K562 (cell line): Measurements from ENCODE around the gene GJC2. TPM values are rescaled to one million over a fixed set of nuclear protein-coding genes. Genes with fewer than 3 reads are reported as not detected.

Experiments
- ATAC-seq: fragments of 200-7000 bp; cut with Tn5 transposase; 3 replicates; pipeline ENCODE4 v1.9.1; 2020; ENCODE audit warnings: moderate library complexity
- BruUV-seq: library from RNA; stranded (reverse); fragments of 400-500 nt; replicated peaks from 2 replicates; lab custom pipeline; 2021; lab: Mats Ljungman, UMichigan
- CTCF ChIA-PET: fragments of 300-600 bp; formaldehyde crosslinking; extraction: SDS; loops from one replicate; lab custom pipeline; 2021; ENCODE audit warnings: low intra/inter-chr PET ratio; lab: Yijun Ruan, JAX
- POLR2A ChIA-PET: fragments of 300-600, 350-650 bp; sonication (Branson Sonifier 250); formaldehyde crosslinking; extraction: SDS; loops from one replicate; lab custom pipeline; 2021; ENCODE audit warnings: antibody characterized with exemption, inconsistent platforms; lab: Yijun Ruan, JAX
- DNase-seq, 4 experiments: peaks; one replicate each; pipeline versions ENCODE4 v3.0.0 to v3.0.0-alpha.2; 2011 to 2018; ENCODE audit warnings: low spot score in 3 of 4, mixed read lengths in 3 of 4; ENCODE audit errors: extremely low read depth in 1 of 4
- FAIRE-seq: peaks from 2 replicates; lab custom pipeline; 2011; peaks lifted over from hg19 to GRCh38; lab: Jason Lieb, UNC
- H2AFZ ChIP-seq: 2 replicates; pipeline ENCODE4 v1.6.0; 2011; ENCODE audit warnings: low read depth, low read length, control low read depth, inconsistent platforms
- H3K27ac ChIP-seq: fragments of 200-600 bp; 3 replicates; pipeline ENCODE4 v1.8.0; 2011; ENCODE audit warnings: low read depth, mild to moderate bottlenecking, control low read depth, inconsistent platforms, low read length, moderate library complexity, mixed read lengths; ENCODE audit errors: extremely low read depth
- H3K27me3 ChIP-seq, 2 experiments: fragments of 300-600 bp in 1 of 2; 2 replicates in 1 of 2; 3 replicates in 1 of 2; pipeline versions ENCODE4 v1.6.0 to v1.8.0; 2011; ENCODE audit warnings: inconsistent platforms in 2 of 2, low read length in 2 of 2, mild to moderate bottlenecking in 1 of 2, mixed read lengths in 1 of 2, moderate library complexity in 1 of 2; ENCODE audit not compliant: control insufficient read depth in 2 of 2, insufficient read depth in 2 of 2
- H3K36me3 ChIP-seq: fragments of 300-600 bp; 3 replicates; pipeline ENCODE4 v1.8.0; 2011; ENCODE audit warnings: mild to moderate bottlenecking, low read length, inconsistent platforms; ENCODE audit not compliant: control insufficient read depth, insufficient read depth
- H3K4me1 ChIP-seq, 2 experiments: fragments of 200-600 bp in 1 of 2; replicated peaks in 1 of 2; 2 replicates in 1 of 2; 3 replicates in 1 of 2; pipeline versions ENCODE4 v1.5.1 to v1.8.0; 2011; ENCODE audit warnings: inconsistent platforms in 2 of 2, low read length in 2 of 2, mild to moderate bottlenecking in 1 of 2, mixed read lengths in 1 of 2, moderate library complexity in 1 of 2; ENCODE audit not compliant: control insufficient read depth in 2 of 2, insufficient read depth in 2 of 2
- H3K4me2 ChIP-seq: 2 replicates; pipeline ENCODE4 v1.6.1; 2011; ENCODE audit warnings: low read length, control low read depth, inconsistent platforms, mixed read lengths; ENCODE audit not compliant: insufficient read depth
- H3K4me3 ChIP-seq: fragments of 200-600 bp; sonication (generic), shearing (Covaris generic); 2 replicates; pipeline ENCODE4 v1.5.1; 2016; ENCODE audit warnings: control low read depth, inconsistent platforms
- H3K79me2 ChIP-seq: fragments of 200-600 bp; 3 replicates; pipeline ENCODE4 v1.8.0; 2011; ENCODE audit warnings: low read length, inconsistent platforms; ENCODE audit not compliant: control insufficient read depth, insufficient read depth
- H3K9ac ChIP-seq, 2 experiments: 2 replicates each; pipeline versions ENCODE4 v1.6.0 to v1.6.1; 2011; ENCODE audit warnings: low read depth in 2 of 2, low read length in 2 of 2, control low read depth in 1 of 2, inconsistent platforms in 1 of 2, mild to moderate bottlenecking in 1 of 2, mixed read lengths in 1 of 2; ENCODE audit not compliant: insufficient read depth in 1 of 2
- H3K9me1 ChIP-seq: one replicate; pipeline ENCODE4 v1.6.0; 2011; ENCODE audit warnings: inconsistent platforms, mild to moderate bottlenecking, low read length, moderate library complexity; ENCODE audit not compliant: control insufficient read depth, insufficient read depth
- H3K9me3 ChIP-seq: replicated peaks from 2 replicates; pipeline ENCODE4 v1.5.1; 2011; ENCODE audit warnings: low read depth, low read length, inconsistent platforms; ENCODE audit not compliant: control insufficient read depth, insufficient read depth
- H4K20me1 ChIP-seq: replicated peaks from 2 replicates; pipeline ENCODE4 v1.6.1; 2011; ENCODE audit warnings: low read length, inconsistent platforms, mixed read lengths; ENCODE audit not compliant: control insufficient read depth, insufficient read depth
- AFF4 ChIP-seq: sonication (generic); formaldehyde crosslinking; IDR thresholded peaks from 2 replicates; pipeline ENCODE4 v1.8.0; 2023; ENCODE audit warnings: mild to moderate bottlenecking, missing genetic modification reagents
- CAMTA2 ChIP-seq: fragments of 250-450 bp; sonication (Bioruptor Pico); conservative IDR thresholded peaks from 2 replicates; pipeline ENCODE4 v1.5.1; 2022
- FOXM1 ChIP-seq, 2 experiments: fragments of 450-650 bp in 1 of 2; sonication (generic) in 1 of 2; formaldehyde crosslinking in 1 of 2; IDR thresholded peaks; 2 replicates each; pipeline versions ENCODE4 v1.6.1 to v1.9.0; 2017 to 2022; ENCODE audit warnings: low read depth in 2 of 2, mild to moderate bottlenecking in 2 of 2, missing genetic modification reagents in 1 of 2, moderate library complexity in 1 of 2
- SLC30A9 ChIP-seq: fragments of 250-450 bp; sonication (Bioruptor Pico); IDR thresholded peaks from 2 replicates; pipeline ENCODE4 v1.8.0; 2022; ENCODE audit warnings: mild to moderate bottlenecking, moderate library complexity
- SNRNP70 ChIP-seq: fragments of 200-400 bp; formaldehyde crosslinking; optimal IDR thresholded peaks from 2 replicates; pipeline ENCODE3; 2017; ENCODE audit warnings: low read depth, low read length
- TBL1XR1 ChIP-seq, 2 experiments: IDR thresholded peaks; 2 replicates each; pipeline ENCODE4 v1.6.1; 2012; ENCODE audit warnings: improper control_type of control experiment in 2 of 2, low read length in 2 of 2, mild to moderate bottlenecking in 1 of 2
- ZNF133 ChIP-seq: fragments of 250-450 bp; sonication (Bioruptor Pico); IDR thresholded peaks from 2 replicates; pipeline ENCODE4 v1.4.0; 2020; ENCODE audit warnings: mild to moderate bottlenecking
- WGBS: fragments of 100-300 bp; shearing (Covaris generic); methylation state at CpG from one replicate; pipeline ENCODE4 v1.1.6; 2016; ENCODE audit warnings: low coverage, mixed read lengths; ENCODE audit not compliant: insufficient coverage; ENCODE audit errors: missing lambda C conversion rate; 5-methylcytosine and 5-hydroxymethylcytosine counted together
- in situ Hi-C: fragments of 300-500 bp; cut with MboI; formaldehyde crosslinking; loops from 4 replicates; pipeline ENCODE4 v1.15.0; 2018; ENCODE audit warnings: inconsistent platforms, mixed read lengths
- intact Hi-C: fragments of 100-400 bp; cut with micrococcal nuclease; formaldehyde crosslinking; loops from 2 replicates; pipeline ENCODE4 v1.14.2; 2022
- polyA plus RNA-seq, 8 experiments: library from polyadenylated mRNA; depleted of rRNA in 4 of 8; stranded (reverse) in 5 of 8; unstranded in 3 of 8; fragments of >200 nt; fragmentation: Nextera tagmentation in 2 of 8; fragmentation: Illumina TruSeq in 1 of 8; extraction: Ambion mirVana in 2 of 8; extraction: Trizol in 1 of 8; gene quantifications; 2 replicates each; pipeline versions ENCODE4 v1.2.1 to v1.2.3, GENCODE V29; 2011 to 2014; ENCODE audit warnings: inconsistent platforms in 1 of 8, missing spikeins in 1 of 8
- total RNA-seq, 7 experiments: library from RNA; depleted of rRNA in 6 of 7; stranded (reverse); fragments of >200 nt in 6 of 7; fragmentation: Illumina TruSeq in 2 of 7; extraction: Trizol in 2 of 7; gene quantifications; 2 replicates each; pipeline versions ENCODE4 v1.2.1 to v1.2.3, GENCODE V29; 2011 to 2021; ENCODE audit warnings: low replicate concordance in 1 of 7

GJC2 gene
- total and polyA plus RNA-seq, 9 of the 15 experiments (the other 6 are each of a cell fraction or from before 2014, with no cell fraction given) = 0.03 to 0.62 (median 0.11) TPM; not detected in 2

DNA sequence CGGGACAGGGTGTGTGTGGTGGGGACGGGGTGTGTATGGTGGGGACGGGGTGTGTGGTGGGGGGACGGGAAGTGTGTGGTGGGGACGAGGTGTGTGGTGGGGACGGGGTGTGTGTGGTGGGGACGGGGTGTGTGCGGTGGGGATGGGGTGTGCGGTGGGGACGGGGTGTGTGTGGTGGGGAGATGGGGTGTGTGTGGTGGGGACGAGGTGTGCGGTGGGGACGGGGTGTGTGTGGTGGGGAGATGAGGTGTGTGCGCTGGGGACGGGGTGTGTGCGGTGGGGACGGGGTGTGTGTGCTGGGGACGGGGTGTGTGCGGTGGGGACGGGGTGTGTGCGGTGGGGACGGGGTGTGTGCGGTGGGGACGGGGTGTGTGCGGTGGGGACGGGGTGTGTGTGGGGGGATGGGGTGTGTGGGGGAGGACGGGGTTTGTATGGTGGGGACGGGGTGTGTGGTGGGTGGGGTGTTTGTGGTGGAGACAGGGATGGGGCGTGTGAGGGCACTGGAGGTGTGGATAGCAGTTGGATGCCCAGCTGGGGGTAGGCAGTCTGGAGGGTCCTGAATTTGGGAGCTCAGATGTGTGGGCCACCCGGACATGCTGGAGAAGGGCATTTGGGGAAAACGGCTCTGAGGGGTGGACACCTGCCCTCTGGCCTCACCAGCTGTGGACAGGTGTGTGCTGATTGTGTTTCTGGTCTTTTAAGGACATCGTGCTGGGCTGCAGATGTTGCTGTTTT is 32.7 kb downstream of the GJC2 start:
- Histone ChIP-seq H3K79me2 (no peaks in the 10 kb centered on the region), H3K4me3 (no peak overlapping the region), H4K20me1 (0 out of 2 replicates have a peak, but pooled peaks cover 4% of the 10 kb centered on the region), H3K27ac (no peak overlapping the region), H3K4me1 (peaks cover 14 to 22% of the 10 kb centered on the region in 2 experiments; a peak in 4 of 5 replicates), H3K27me3 (no peaks in the 10 kb centered on the region), H3K4me2 (no peak overlapping the region), H3K9me3 (no peaks in the 10 kb centered on the region), H3K9me1 (no peaks in the 10 kb centered on the region), H2AFZ (no peak overlapping the region), H3K36me3 (no peaks in the 10 kb centered on the region), H3K9ac (peak overlapping the region in 1 of 2 experiments; percentile 46; a peak in 1 of 4 replicates)
- ChIA-PET POLR2A (no interaction called here), CTCF (no interaction called here)
- 52% methylated on average over 6 of the region's 32 CpGs for WGBS
- in situ Hi-C loops = no loop called here
- ATAC-seq = no peak
- intact Hi-C loops = loop anchor here (5.0 kb wide), 1 partner anchor 50 kb away; no protein-coding TSS in a partner anchor
- TF ChIP-seq CAMTA2 (CRISPR knock-in tag) = no peak
- no peak for TF ChIP-seq SLC30A9 (CRISPR knock-in tag)
- TF ChIP-seq TBL1XR1 (IDR thresholded peaks at IDR 0.05; ENCODE audit: low read length in 2 of 2) = no peak
- no peak for TF ChIP-seq AFF4
- no peak for TF ChIP-seq FOXM1 (IDR thresholded peaks at IDR 0.05; ENCODE audit: low read depth)
- TF ChIP-seq FOXM1 (CRISPR knock-in tag; IDR thresholded peaks at IDR 0.05; ENCODE audit: low read depth) = no peak
- no peak for TF ChIP-seq SNRNP70
- TF ChIP-seq ZNF133 = no peak
- no TSS peak for BruUV-seq
- DNase-seq = no peak
- FAIRE-seq = no peak
